DMS153 (cell line): ENCODE measurements around the gene LGI1.

Experiments used
- DNase-seq: peaks from one replicate; lab custom pipeline; 2025; lab: John Stamatoyannopoulos, UW

The LGI1 gene

DNA sequence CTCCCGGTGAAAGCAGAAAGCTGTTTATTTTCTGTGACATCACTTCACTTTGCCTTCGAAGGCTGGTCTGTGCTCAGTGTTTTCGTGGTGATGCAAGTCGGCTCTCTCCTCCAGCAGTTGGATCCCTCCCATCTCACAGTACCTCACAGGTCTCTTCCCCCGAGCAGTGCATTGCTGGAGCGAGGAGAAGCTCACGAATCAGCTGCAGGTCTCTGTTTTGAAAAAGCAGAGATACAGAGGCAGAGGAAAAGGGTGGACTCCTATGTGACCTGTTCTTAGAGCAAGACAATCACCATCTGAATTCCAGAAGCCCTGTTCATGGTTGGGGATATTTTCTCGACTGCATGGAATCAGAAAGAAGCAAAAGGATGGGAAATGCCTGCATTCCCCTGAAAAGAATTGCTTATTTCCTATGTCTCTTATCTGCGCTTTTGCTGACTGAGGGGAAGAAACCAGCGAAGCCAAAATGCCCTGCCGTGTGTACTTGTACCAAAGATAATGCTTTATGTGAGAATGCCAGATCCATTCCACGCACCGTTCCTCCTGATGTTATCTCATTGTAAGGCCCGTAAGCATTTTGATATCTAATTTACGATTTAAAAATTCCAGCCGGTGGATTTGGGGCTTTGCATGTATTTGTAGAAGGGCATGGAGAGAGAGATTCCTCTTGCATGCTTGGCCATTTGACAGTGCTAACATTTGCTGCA lies at the start of gene LGI1:
TSS of gene LGI1 (plus strand) at position 136 of the 707 bp plus-strand sequence. CDS start at position 345, 209 bp downstream.
- DNase-seq: no peak

DNA sequence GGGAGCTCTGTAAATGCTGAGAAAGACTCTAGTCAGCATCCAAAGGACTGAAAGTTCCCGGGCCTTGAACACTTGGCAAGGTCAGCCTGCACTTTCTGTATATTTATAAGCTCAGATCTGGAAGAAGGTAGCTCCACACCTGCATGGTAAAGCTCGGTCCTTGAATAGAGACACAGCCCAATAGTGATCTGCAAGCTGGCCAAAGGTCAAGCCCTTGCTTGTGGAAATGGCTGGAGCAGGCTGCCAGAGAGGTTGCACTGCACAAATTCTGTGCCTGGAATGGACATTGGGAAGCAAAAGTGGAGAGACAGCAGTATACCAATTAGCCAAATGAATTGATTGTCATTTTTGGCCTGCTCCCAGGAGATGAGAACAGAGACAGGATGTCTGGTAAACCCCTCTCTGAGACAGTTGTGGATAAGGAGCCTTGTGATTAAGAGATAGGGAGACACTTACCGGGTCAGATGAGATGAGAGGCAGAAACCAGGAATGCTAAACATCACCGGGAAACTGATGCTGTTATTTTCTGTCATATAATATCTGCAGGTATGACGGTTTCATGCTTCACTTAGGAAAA lies 47.3 kb upstream of the LGI1 start:
- no peak for DNase-seq

DNA sequence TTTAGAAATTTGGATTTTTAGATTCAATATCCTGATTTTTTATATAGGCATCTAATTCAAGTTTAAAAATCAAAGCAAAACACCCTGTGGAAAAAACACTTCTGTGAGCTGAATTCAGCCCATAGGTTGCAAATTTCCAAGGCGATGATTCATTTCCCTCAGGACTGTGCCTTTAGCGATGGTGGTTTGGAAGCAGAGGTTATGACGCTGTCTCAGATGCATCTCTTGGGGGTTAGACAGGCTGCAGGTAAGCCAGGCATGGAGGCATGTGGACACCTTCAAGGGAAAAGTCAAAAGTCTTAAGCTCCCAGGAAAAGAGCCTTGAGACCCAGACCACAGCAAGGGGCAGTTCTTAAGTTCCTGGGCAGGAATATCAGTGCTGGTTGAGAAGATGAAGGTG lies 45.8 kb upstream of the LGI1 start:
- no peak for DNase-seq

DNA sequence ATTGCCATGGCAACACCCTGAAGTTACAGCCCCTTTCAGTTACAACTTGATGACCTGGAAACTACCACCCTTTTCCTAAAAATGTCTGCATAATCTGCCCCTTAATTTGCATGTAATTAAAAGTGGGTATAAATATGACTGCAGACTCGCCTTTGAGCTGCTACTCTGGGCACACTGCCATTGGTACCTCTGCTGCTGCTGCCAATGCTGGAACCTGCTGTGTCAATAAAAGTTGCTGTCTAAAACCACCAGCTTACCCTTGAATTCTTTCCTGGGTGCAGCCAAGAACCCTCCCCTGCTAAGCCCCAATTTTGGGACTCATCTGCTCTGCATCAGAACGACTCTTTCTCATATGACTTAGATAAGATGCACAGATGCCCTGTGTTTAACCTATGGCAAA lies 45.1 kb upstream of the LGI1 start:
- DNase-seq: no peak

DNA sequence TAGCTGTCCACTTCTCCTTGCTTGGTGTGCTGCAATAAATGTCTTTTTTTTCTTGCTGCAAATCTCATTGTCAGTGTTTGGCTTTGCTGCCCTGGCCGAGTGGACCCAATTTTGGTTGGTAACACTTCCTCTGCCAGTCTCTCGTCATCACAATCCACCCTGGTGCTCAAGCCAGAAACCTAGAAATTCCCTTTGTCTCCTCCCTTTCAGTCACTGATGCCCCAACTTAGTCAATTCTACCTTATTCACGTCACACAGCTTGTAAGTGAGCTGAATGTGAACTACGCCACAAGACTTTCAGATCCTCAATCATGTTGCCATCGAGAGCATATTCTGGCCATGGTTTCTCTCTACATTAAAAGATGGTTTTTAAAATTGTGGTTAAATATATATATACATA lies 42.4 kb upstream of the LGI1 start:
- DNase-seq: no peak

DNA sequence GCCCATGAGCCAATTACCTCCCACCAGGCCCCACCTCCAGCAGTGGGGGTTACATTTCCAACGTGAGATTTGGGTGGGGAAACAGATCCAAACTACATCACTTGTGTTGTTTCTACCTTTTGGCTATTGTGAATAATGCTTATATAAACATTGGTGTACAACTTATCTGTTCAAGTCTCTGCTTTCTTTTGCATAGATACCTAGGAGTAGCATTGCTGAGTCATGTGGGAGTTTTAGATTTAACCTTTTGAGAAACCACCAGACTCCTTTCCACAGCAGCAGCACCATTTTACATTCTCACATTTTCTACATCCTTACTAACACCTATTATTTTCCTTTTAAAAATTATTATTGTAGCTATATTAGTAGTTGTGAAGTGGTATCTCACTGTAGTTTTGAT lies 41.0 kb upstream of the LGI1 start:
- no peak for DNase-seq

DNA sequence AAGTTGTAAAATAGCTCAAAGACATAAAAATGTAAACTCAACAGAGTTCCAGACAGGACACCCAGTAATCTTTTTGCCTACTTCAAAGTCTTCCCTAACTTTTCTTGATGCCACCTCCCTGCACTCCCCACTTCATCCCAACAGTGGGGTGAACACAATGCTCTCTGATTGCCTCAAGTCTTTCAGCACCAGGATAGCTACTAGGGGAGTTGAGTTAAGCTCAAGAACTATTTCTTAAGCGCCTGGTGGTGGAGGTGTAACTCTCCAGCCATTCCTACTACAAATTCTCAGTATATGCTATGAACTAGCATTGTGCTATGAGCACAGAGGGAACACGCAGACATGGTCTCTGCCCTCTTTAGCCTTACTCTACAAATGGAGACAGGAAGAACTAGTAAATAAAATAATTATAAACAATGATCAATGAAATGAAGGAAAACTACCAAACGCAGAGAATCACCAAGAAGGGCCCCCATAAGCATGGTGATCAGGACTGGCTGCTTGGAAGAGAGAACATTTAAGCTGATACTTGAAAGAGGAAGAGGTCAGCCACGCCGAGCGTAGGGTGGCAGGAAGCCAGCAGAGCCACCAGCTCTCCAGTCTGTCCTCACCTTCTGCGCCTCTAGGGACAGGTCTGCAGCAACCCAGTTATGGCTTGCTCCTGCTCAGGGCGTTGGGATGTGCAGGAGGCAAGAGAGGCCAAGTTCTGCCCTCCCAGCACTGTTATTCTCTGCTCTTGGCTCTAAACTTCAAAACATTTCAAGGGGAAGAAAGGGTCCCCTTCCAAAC lies 38.6 kb upstream of the LGI1 start:
- peak; percentile 2 for DNase-seq

DNA sequence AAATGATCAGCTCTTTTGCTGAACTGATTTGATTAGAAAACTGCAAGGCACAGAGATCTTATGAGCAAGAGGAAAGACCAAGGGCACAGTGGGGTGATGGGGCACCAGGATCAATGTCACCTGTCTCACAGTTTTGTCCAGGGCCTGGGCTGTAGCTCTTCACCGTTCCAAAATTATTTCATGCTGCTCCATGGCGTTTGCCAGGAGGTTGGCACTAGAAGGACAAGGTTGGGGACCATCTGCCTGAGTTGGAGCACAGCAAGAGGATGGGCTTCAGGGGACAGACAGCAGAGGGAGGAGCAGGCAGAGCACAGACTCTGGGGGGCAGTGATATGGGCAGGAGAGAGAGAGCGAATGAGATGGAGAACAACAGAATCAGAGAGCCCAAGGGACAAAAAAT lies 37.8 kb upstream of the LGI1 start:
- DNase-seq: no peak

DNA sequence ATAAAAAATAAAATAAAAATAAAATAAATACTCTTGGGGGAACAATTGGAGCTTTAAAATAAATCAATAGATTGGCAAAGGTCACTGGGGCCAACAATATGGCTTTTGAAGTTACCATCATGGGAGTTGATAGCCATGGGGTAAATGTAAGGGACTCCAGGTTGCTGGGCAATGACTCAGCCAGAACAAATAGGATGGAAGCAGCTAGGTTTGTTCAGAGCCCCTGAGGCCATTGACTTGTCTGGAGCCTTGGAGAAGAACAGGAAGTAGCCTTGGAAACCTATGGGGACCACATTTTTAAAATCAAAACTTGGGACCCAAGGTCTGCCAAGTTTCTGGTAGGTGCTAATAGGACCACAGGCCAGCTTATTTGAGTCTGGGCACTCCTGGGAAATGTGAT lies 35.2 kb upstream of the LGI1 start:
- DNase-seq: no peak

DNA sequence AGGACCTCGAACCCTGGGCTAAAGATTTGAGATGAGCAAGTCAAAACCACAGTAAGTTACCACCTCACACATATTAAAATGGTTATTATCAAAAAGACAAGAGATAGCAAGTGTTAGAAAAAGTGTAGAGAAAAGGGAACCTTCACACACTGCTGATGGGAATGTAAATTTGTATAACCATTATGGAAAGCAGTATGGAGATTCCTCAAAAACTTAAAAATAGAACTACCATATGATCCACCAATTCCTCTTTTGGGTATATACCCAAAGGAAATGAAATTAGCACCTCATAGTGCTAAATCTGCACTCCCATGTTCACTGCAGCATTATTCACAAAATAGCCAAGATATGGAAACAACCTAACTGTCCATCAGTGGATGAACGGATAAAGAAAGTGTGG lies 34.6 kb upstream of the LGI1 start:
- no peak for DNase-seq

DNA sequence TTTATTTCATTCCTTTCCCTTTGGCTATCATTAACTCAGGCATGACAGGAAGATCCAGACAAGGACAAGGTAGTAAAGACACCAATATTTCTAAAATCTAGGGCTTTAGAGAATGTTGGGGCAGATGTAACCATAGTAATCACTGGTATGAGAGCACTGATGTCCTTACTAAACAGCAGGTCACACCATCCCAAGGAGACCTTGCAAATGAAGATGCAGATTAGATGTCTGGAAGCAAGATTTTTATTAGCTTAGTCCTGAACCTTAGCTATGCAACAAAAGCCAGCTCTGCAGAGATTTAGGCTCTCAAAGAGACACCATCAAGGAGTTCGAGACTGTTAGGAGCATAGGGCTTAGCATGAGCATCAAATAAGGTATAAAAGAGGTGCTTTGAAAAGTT lies 31.7 kb upstream of the LGI1 start:
- no peak for DNase-seq

DNA sequence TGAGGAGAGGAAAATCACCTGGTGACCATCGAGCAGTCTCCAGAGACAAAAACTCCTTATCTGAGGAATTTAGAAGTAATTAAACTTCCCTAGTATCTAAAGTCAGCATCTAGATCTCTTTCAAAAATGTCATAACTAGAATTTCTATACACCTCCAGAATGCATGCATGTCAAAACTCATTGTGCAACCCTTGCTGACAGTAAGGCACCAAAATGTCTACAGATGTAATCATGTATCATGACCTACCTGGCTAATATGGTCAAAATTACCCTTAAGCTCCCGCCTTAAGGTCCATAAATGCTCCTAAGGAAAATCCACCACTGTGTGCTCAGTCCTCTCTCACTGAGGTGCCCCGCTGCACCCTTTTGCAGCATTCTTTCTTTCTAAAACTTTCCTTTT lies 16.4 kb upstream of the LGI1 start:
- no peak for DNase-seq

DNA sequence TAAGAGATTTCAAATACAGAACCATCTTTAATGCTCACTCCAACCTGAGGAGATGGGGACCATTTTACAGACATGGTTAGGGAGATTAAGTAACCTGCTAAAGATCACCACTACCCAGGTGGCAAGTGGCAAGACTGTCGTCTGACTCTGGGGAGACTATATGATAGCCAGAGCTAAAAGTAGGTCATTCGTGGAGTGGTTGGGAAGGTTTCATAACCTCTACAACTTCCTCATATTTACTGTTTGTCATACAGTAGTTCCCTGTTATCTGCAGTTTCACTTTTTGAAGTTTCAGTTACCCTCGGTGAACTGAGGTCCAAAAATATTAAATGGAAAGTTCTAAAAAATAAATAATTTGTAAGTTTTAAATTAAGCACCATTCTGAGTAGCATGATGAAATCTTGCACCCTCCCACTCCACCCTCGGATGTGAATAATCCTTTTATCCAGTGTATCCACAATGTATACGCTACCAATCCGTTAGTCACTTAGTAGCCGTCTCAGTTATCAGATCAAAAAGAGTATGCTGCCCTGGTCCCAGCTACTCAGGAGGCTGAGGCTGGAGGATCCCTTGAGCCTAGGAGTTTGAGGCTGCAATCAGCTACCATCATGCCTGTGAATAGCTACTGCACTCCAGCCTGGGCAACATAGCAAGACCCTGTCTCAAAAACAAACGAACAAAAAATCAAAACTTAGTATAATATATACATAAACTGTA lies 14.9 kb upstream of the LGI1 start:
- DNase-seq: no peak

DNA sequence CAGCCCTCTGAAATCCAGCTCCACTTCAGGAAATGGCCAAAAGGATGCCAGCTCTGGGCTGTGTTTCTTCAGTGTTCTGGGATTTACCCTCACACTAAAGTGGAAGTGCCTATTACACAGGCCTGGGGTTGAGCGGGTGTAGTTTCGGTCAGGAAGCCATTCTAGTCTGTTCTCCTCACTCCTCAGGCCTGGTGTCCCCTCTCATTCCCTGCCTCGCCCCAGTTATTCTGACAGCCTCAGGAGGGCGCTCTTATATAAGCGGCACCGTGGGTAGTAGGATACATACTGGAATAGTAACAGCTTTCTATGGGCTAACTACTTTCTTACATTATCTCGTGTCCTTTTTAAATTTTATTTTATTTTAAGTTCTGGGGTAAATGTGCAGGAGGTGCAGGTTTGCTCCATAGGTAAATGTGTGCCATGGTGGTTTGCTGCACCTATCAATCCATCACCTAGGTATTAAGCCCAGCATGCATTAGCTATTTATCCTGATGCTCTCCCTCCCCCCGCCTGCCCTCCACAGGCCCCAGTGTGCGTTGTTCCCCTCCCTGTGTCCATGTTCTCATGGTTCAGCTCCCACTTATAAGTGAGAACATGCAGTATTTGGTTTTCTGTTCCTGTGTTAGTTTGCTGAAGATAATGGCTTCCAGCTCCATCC lies 12.2 kb upstream of the LGI1 start:
- DNase-seq: no peak

DNA sequence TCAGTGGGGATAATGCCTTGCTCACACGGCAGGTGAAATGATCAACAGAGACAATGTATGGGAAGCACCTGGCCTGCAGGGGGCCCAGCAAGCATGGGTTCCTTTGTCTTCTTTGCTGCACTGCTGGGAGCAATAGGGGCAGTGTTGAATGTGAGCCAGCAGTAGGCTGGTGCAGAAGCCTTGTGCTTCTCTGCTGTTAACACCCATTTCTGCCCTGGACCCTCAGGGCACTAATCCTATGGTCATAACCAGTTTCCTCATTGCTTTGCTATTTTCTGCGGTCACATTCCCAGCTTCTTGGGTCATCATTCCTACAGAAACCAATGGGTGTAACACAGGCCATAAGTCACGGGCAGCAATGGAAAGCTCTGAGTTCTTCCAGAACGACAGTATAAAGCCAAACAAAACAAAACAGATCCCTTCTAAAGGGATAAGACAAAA lies 10.9 kb upstream of the LGI1 start:
- DNase-seq: peak; percentile 22

DNA sequence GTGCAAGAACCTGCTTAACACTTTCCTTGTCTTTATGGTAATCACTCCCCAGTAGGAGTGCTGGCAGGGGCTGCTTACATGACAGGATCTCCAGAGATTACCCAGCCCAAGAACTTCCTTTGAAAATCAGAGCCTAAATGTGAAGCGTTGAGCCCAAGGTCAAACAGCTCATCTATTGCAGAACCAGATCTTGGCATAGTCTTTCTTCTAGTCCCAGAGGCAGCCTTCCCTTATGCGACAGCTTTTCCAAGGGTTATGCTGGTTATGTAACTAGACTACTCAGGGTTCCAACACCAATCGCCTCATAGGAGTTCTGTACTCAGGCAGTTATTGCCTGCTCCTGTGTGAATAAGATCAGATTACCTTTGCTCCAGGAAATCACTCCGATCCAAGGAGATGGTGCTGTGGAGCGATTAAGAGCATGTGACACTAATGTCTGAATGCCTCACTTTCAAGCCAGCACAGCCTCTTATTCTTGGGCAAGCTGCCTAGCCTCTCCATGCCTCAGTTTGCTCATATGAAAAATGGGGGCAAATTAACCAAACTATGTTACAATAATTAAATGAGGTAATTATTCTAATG lies 8.4 kb upstream of the LGI1 start:
- DNase-seq: peak; percentile 81

DNA sequence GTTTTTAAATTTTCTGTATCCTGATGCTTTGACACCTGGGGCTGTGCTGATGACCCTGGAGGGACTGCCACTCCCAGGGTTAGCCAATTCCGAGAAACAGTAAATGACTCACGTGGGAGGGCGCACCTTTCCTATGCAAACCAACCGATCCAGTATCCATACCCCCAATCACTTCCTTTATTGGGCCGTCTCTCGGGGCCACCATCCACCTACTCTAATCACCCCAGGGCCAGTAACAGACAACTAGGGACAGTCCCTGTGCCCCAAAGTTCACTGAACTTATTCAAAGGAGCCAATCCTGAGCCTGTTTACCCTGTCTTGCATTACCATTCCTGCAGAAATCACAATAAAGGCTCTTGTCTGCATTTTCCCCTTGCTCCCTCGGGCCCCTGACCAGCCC lies 6.6 kb upstream of the LGI1 start:
- DNase-seq: no peak

DNA sequence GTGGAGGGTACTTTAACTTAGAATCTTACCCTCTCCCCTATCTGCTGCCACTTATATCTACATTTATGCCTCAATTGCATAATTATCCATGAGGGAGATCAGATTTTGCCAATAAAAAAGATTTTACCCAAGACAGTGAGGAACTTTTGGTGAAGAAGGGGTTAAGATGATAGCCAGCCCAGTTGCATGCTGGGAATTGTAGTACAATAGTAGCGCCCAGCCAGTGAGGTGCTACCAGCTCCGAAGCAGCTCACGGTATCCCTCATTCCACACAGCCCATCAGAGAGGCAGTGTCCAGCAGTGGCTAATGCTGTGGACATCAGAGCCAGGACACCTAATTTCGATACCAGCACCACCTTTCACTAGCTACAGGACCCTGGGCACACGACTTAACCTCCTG lies 5.9 kb upstream of the LGI1 start:
- no peak for DNase-seq

DNA sequence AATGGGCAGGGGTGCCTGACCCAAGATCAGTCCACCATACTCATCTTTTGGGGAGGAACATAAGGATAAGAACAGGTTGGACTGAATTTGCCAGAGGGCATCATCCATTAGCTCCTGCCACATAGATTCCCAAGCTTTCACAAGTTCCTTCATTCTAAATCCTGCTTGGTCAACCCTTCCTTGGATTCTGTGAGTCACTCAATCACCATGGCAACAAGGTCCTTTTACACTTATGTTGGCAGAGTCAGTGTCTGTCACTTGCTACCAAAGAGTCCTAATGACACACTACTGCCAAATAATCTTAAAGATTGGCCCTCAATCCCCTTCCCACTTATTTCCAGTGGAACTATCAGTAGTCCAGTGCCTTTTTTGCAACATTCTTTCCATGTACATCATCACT lies 5.0 kb upstream of the LGI1 start:
- peak; percentile 21 for DNase-seq

DNA sequence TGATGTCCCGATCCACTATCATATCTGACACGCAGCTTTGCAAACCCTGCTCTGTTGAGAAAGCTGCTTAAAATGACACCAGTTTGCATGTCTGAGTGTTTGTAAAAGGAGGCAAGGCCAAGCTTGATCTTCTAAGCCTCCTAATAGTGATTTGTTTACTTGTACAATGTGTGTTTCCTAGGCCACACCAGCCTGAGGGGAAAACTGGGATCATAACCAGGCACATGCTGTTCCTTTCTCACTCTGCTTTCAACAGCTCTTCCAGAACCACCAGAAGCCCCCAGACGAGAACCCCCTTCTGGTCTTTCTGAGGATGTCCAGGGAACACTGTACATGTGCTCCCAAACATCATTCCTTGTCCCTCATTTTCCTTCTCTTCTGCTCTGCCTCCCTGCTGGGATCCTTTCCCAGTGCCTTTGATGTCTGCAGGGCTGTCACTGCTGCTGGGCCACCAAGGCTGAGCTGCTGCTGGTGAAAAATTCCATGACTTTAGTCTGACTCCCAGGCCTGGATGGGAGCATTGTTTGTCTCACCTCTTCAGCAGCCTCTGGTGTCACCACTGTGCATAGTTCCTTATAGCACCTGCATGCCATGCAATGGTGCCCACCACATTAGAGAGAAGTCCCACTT lies 4.0 kb upstream of the LGI1 start:
- no peak for DNase-seq

DNA sequence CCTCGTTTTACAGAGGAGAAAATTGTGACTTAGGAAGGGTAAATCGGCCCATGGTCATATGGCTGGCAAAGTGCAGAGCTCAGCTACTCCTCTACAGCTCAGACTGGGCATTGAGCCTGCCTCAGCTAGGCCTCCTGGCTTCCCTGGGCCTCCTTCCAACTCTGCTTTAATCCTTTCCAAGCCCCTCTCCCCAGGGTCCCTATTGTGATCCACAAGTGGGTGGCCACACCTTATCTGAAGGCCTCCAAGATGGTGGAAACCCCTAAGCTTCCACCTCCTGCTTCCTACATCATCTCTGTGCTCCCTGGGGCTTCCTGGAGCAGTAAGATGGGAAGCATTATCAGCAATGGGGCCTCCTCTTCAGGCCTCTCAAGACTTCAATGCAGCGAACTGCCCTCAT lies 3.0 kb upstream of the LGI1 start:
- no peak for DNase-seq
